Activated B cell treated with CpG ODN at 0.5 μM for 24 hours (primary cell): ENCODE results near the gene GLT1D1. TPM values are rescaled to one million over a fixed set of nuclear protein-coding genes. Genes with fewer than 3 reads are reported as not detected.

Experiments
- ATAC-seq: fragments of 200-7000 bp; cut with Tn5 transposase; one replicate; pipeline ENCODE4 v1.10.0; 2021; ENCODE audit warnings: low read depth, mild to moderate bottlenecking, moderate library complexity
- CTCF ChIA-PET: fragments of 350-600 bp; sonication (Branson Sonifier 250); formaldehyde crosslinking; loops from one replicate; lab custom pipeline; 2021; ENCODE audit warnings: antibody characterized with exemption; lab: Charles Lee
- POLR2A ChIA-PET: fragments of 350-600 bp; sonication (Branson Sonifier 250); formaldehyde crosslinking; loops from one replicate; lab custom pipeline; 2021; ENCODE audit warnings: antibody characterized with exemption; lab: Charles Lee
- DNase-seq: peaks from one replicate; pipeline ENCODE4 v3.0.0; 2022
- H3K27ac Mint-ChIP-seq: one replicate; pipeline ENCODE4 v1.8.0; 2020; ENCODE audit warnings: mixed read lengths
- H3K27me3 Mint-ChIP-seq: one replicate; pipeline ENCODE4 v1.8.0; 2021; ENCODE audit warnings: mixed read lengths
- H3K36me3 Mint-ChIP-seq: one replicate; pipeline ENCODE4 v1.8.0; 2021; ENCODE audit warnings: low read depth, mixed read lengths
- H3K4me1 Mint-ChIP-seq: one replicate; pipeline ENCODE4 v1.8.0; 2021; ENCODE audit warnings: mixed read lengths
- H3K4me3 Mint-ChIP-seq: one replicate; pipeline ENCODE4 v1.8.0; 2020; ENCODE audit warnings: mild to moderate bottlenecking, mixed read lengths
- H3K9me3 Mint-ChIP-seq: one replicate; pipeline ENCODE4 v1.8.0; 2020; ENCODE audit warnings: mixed read lengths
- CTCF ChIP-seq: fragments of 200-600 bp; IDR thresholded peaks from one replicate; pipeline ENCODE4 v1.8.0; 2022; ENCODE audit warnings: antibody characterized with exemption, mild to moderate bottlenecking
- intact Hi-C: fragments of 100-400 bp; cut with micrococcal nuclease; formaldehyde crosslinking; loops from one replicate; pipeline ENCODE4 v1.15.1; 2024
- total RNA-seq: library from RNA; stranded (reverse); gene quantifications from 2 replicates; pipeline ENCODE4 v1.2.3, GENCODE V29; 2022

The GLT1D1 gene
- total RNA-seq, 1 donor from 2014 or later: not detected

- H3K4me1 Mint-ChIP-seq: no peaks in the 10 kb centered on the region
- TF ChIP-seq CTCF: no peak
- DNase-seq: no peak
- ChIA-PET CTCF (no interaction called here), POLR2A (no interaction called here)
- no peaks in the 10 kb centered on the region for H3K36me3 Mint-ChIP-seq
- peaks cover 2% of the 10 kb centered on the region for H3K9me3 Mint-ChIP-seq
- H3K27me3 Mint-ChIP-seq: peaks cover 12% of the 10 kb centered on the region
- ATAC-seq: no peak
- H3K4me3 Mint-ChIP-seq: no peak overlapping the region
- intact Hi-C loops: no loop called here
- H3K27ac Mint-ChIP-seq: no peak overlapping the region
Measured at GRCh38 chr12:128992116-128992515, 138.8 kb downstream of the GLT1D1 start.

- Mint-ChIP-seq H3K27me3 (peaks cover 12% of the 10 kb centered on the region), H3K9me3 (peaks cover 2% of the 10 kb centered on the region), H3K36me3 (no peaks in the 10 kb centered on the region), H3K4me3 (no peak overlapping the region), H3K4me1 (no peaks in the 10 kb centered on the region), H3K27ac (no peak overlapping the region)
- ChIA-PET CTCF (no interaction called here), POLR2A (no interaction called here)
- no peak for TF ChIP-seq CTCF
- ATAC-seq (no peak), DNase-seq (no peak)
- intact Hi-C loops: no loop called here
Measured at GRCh38 chr12:128992550-128992949, 139.3 kb downstream of the GLT1D1 start.

- H3K27me3 Mint-ChIP-seq: peaks cover 8% of the 10 kb centered on the region
- no peak for DNase-seq
Measured at GRCh38 chr12:128994856-128995255, 141.6 kb downstream of the GLT1D1 start.

GRCh38 chr12:128995619-128996018, 142.3 kb downstream of the GLT1D1 start:
- H3K4me1 Mint-ChIP-seq: no peaks in the 10 kb centered on the region
- no peak for ATAC-seq

More at GRCh38 chr12:128994856-128995255, 141.6 kb downstream of the GLT1D1 start:
- Mint-ChIP-seq H3K4me1 (no peaks in the 10 kb centered on the region), H3K9me3 (peaks cover 8% of the 10 kb centered on the region), H3K36me3 (no peaks in the 10 kb centered on the region), H3K4me3 (no peak overlapping the region), H3K27ac (no peak overlapping the region)
- intact Hi-C loops: no loop called here
- TF ChIP-seq CTCF: no peak
- POLR2A ChIA-PET: no interaction called here
- no peak for ATAC-seq
- CTCF ChIA-PET: no interaction called here

GRCh38 chr12:129001826-129002225, 148.5 kb downstream of the GLT1D1 start:
- TF ChIP-seq CTCF: no peak
- DNase-seq (no peak), ATAC-seq (no peak)
- H3K9me3 Mint-ChIP-seq: peaks cover 8% of the 10 kb centered on the region
- POLR2A ChIA-PET: no interaction called here
- H3K36me3 Mint-ChIP-seq: no peaks in the 10 kb centered on the region
- intact Hi-C loops: no loop called here
- peaks cover 3% of the 10 kb centered on the region for H3K27me3 Mint-ChIP-seq
- CTCF ChIA-PET: no interaction called here
- H3K4me3 Mint-ChIP-seq: no peak overlapping the region
- no peak overlapping the region for H3K27ac Mint-ChIP-seq
- no peaks in the 10 kb centered on the region for H3K4me1 Mint-ChIP-seq

More at GRCh38 chr12:128995619-128996018, 142.3 kb downstream of the GLT1D1 start:
- DNase-seq: no peak
- Mint-ChIP-seq H3K27me3 (peaks cover 4% of the 10 kb centered on the region), H3K27ac (no peak overlapping the region), H3K4me3 (no peak overlapping the region), H3K9me3 (peaks cover 8% of the 10 kb centered on the region), H3K36me3 (no peaks in the 10 kb centered on the region)
- ChIA-PET CTCF (no interaction called here), POLR2A (no interaction called here)
- no peak for TF ChIP-seq CTCF
- intact Hi-C loops: no loop called here
